ENCODE results near the gene GYPB.
"Not testable (repeated sequence)": the region's sequence is repeated elsewhere in the genome, so short reads cannot be mapped to it uniquely, and the experiment has no call there.

DNA sequence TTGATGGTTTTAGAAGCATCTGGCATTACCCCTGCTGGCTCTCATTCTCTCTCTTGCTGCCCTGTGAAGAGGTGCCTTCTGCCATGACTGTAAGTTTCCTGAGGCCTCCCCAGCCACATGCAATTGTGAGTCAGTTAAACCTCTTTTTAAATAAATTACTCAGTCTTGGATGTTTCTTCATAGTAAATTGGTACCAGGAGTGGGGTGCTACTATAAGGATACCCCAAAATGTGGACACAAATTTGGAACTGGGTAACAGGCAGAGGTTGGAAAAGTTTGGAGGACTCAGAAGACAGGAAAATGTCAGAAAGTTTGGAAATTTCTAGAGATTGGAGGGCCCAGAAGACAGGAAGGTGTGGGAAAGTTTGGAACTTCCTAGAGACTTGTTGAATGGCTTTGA lies 42.4 kb upstream of the GYPB start:
- TF ChIP-seq, protein P1, sequence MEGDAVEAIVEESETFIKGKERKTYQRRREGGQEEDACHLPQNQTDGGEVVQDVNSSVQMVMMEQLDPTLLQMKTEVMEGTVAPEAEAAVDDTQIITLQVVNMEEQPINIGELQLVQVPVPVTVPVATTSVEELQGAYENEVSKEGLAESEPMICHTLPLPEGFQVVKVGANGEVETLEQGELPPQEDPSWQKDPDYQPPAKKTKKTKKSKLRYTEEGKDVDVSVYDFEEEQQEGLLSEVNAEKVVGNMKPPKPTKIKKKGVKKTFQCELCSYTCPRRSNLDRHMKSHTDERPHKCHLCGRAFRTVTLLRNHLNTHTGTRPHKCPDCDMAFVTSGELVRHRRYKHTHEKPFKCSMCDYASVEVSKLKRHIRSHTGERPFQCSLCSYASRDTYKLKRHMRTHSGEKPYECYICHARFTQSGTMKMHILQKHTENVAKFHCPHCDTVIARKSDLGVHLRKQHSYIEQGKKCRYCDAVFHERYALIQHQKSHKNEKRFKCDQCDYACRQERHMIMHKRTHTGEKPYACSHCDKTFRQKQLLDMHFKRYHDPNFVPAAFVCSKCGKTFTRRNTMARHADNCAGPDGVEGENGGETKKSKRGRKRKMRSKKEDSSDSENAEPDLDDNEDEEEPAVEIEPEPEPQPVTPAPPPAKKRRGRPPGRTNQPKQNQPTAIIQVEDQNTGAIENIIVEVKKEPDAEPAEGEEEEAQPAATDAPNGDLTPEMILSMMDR (IDR thresholded peaks at IDR 0.05) = not testable (repeated sequence)
- TF ChIP-seq EZH2 (IDR thresholded peaks at IDR 0.05; ENCODE audit: borderline replicate concordance, insufficient read depth, low read depth, low read length, poor library complexity, severe bottlenecking) = not testable (repeated sequence)
